ENCODE data around the gene BST2. TPM values are rescaled to one million over a fixed set of nuclear protein-coding genes. Genes with fewer than 3 reads are reported as not detected.

BST2 gene
- total RNA-seq, 2 experiments from 2014 or later, result 62.0 to 70.7 TPM

- H3K27me3 Mint-ChIP-seq, result peaks cover 4% of the 10 kb centered on the region
- H3K9me3 Mint-ChIP-seq (ENCODE audit: low read depth), result no peaks in the 10 kb centered on the region
- ChIA-PET POLR2A (interaction anchor here (0.6 kb wide), 1 partner anchor 9 kb away, joined by 5 read pairs; no protein-coding TSS in a partner anchor), CTCF (interaction anchor here (0.5 to 1.0 kb wide), 3 partner anchors 9 to 1067 kb away, joined by 3 read pairs; no protein-coding TSS in a partner anchor)
- H3K4me3 Mint-ChIP-seq, result no peak overlapping the region
- H3K27ac Mint-ChIP-seq, result no peak overlapping the region
- no peaks in the 10 kb centered on the region for H3K36me3 Mint-ChIP-seq (ENCODE audit: low read depth)
- DNase-seq, result no peak
- ATAC-seq, result no peak
- intact Hi-C loops (cut with DNase I, micrococcal nuclease), result no loop called here
- H3K4me1 Mint-ChIP-seq, result no peaks in the 10 kb centered on the region
Measured at GRCh38 chr19:17357724-17358123, 47.7 kb downstream of the BST2 start.

GRCh38 chr19:17357078-17357666 lies 48.3 kb downstream of the BST2 start:
- POLR2A ChIA-PET, result no interaction called here
- H3K27me3 Mint-ChIP-seq, result peaks cover 5% of the 10 kb centered on the region
- CTCF ChIA-PET, result interaction anchor here (0.6 to 1.0 kb wide), 2 partner anchors 9 to 586 kb away, joined by 3 read pairs; no protein-coding TSS in a partner anchor

GRCh38 chr19:17353386-17353785 lies 52.0 kb downstream of the BST2 start:
- POLR2A ChIA-PET, result no interaction called here
- DNase-seq (no peak), ATAC-seq (no peak)
- no peak overlapping the region for H3K27ac Mint-ChIP-seq
- CTCF ChIA-PET, result no interaction called here
- no peak overlapping the region for H3K4me3 Mint-ChIP-seq
- H3K9me3 Mint-ChIP-seq (ENCODE audit: low read depth), result no peaks in the 10 kb centered on the region
- no peaks in the 10 kb centered on the region for H3K36me3 Mint-ChIP-seq (ENCODE audit: low read depth)
- peaks cover 4% of the 10 kb centered on the region for H3K4me1 Mint-ChIP-seq
- peaks cover 16% of the 10 kb centered on the region for H3K27me3 Mint-ChIP-seq
- intact Hi-C loops (cut with DNase I, micrococcal nuclease), result no loop called here

More at GRCh38 chr19:17357078-17357666, 48.3 kb downstream of the BST2 start:
- no peak for DNase-seq
- Mint-ChIP-seq H3K4me1 (no peaks in the 10 kb centered on the region), H3K27ac (no peak overlapping the region), H3K9me3 (ENCODE audit: low read depth) (no peaks in the 10 kb centered on the region), H3K36me3 (ENCODE audit: low read depth) (no peaks in the 10 kb centered on the region), H3K4me3 (no peak overlapping the region)
- intact Hi-C loops (cut with DNase I, micrococcal nuclease), result no loop called here
- ATAC-seq, result no peak

Other genes with a start within 250 kb of the BST2 start
- gene USE1, start 190.3 kb downstream of the BST2 start, total RNA-seq, result 10 to 100 TPM; 22.6 to 24.5 TPM
- gene OCEL1, start 179.4 kb downstream of the BST2 start, total RNA-seq, result 10 to 100 TPM; 10.9 to 11.7 TPM
- 1 to 10 TPM; 7.4 to 7.9 TPM for gene NR2F6, start 159.7 kb downstream of the BST2 start, total RNA-seq
- under 1 TPM in 1 of 2 experiments, not detected in 1; 0.11 TPM for gene USHBP1, start 140.9 kb downstream of the BST2 start, total RNA-seq
- 100 to 1,000 TPM; 109 to 132 TPM for gene BABAM1, start 138.2 kb downstream of the BST2 start, total RNA-seq
- 1 to 10 TPM; 2.9 to 3.1 TPM for gene ANKLE1, start 123.7 kb downstream of the BST2 start, total RNA-seq
- 1 to 10 TPM; 6.1 to 8.0 TPM for gene ABHD8, start 102.2 kb downstream of the BST2 start, total RNA-seq
- 10 to 100 TPM; 72.0 to 88.6 TPM for gene MRPL34, start 99.8 kb downstream of the BST2 start, total RNA-seq
- gene DDA1, start 96.1 kb downstream of the BST2 start, total RNA-seq, result 10 to 100 TPM; 26.2 to 39.6 TPM
- gene ANO8, start 70.8 kb downstream of the BST2 start, total RNA-seq, result 1 to 10 TPM; 4.2 to 4.8 TPM
- 10 to 100 TPM; 37.3 to 39.8 TPM for gene GTPBP3, start 68.1 kb downstream of the BST2 start, total RNA-seq
- not detected for gene PLVAP, start 28.3 kb downstream of the BST2 start, total RNA-seq
- 1 to 10 TPM in 1 of 2 experiments, under 1 TPM in 1; 0.97 to 1.6 TPM for gene CCDC194, start 11.4 kb downstream of the BST2 start, total RNA-seq
- gene MVB12A, start 14.4 kb upstream of the BST2 start, total RNA-seq, result 10 to 100 TPM; 27.6 to 32.6 TPM
- gene TMEM221, start 43.0 kb upstream of the BST2 start, total RNA-seq, result not detected
- not detected for gene NXNL1, start 55.3 kb upstream of the BST2 start, total RNA-seq
- 1 to 10 TPM; 2.2 to 2.7 TPM for gene SLC27A1, start 64.9 kb upstream of the BST2 start, total RNA-seq
- 10 to 100 TPM; 53.1 to 55.5 TPM for gene PGLS, start 106.0 kb upstream of the BST2 start, total RNA-seq
- gene COLGALT1, start 150.0 kb upstream of the BST2 start, total RNA-seq, result 10 to 100 TPM; 51.2 to 64.3 TPM

All from activated CD4-positive, alpha-beta T cell treated with anti-CD3 and anti-CD28 coated beads for 36 hours (primary cell).